Right lobe of liver (tissue), 4 donors: Measurements from ENCODE around the gene LRRC28.

Experiments
- CTCF ChIP-seq, 4 donors: fragments of 200-600 bp in 3 of 4; fragments of 450-650 bp in 1 of 4; IDR thresholded peaks; one replicate each; pipeline versions ENCODE4 v1.5.1 to v1.8.0; 2016 to 2022; ENCODE audit warnings: antibody characterized with exemption in 4 of 4, mild to moderate bottlenecking in 2 of 4
- POLR2A ChIP-seq: fragments of 450-650 bp; IDR thresholded peaks from one replicate; pipeline ENCODE4 v1.6.1; 2017; ENCODE audit warnings: antibody characterized with exemption, mild to moderate bottlenecking
- donor health status: DM: no; HTN: no; CAD: no.
- donor health status: DM: no; HTN: no; CAD: no.
- donor health status: DM: no; HTN: yes; CAD: no.

- no peak for TF ChIP-seq CTCF (IDR thresholded peaks at IDR 0.05)
- no peak for TF ChIP-seq POLR2A
These were observed 94.7 kb downstream of the LRRC28 start for GRCh38 chr15:99345832-99346462.
